ENCODE data around the gene LIMS2. TPM values are rescaled to one million over a fixed set of nuclear protein-coding genes. Genes with fewer than 3 reads are reported as not detected.

Gene LIMS2
- polyA plus RNA-seq, 2 of the 4 experiments (the other 2 are of a cell fraction), result 1.2 to 6.1 TPM

DNA sequence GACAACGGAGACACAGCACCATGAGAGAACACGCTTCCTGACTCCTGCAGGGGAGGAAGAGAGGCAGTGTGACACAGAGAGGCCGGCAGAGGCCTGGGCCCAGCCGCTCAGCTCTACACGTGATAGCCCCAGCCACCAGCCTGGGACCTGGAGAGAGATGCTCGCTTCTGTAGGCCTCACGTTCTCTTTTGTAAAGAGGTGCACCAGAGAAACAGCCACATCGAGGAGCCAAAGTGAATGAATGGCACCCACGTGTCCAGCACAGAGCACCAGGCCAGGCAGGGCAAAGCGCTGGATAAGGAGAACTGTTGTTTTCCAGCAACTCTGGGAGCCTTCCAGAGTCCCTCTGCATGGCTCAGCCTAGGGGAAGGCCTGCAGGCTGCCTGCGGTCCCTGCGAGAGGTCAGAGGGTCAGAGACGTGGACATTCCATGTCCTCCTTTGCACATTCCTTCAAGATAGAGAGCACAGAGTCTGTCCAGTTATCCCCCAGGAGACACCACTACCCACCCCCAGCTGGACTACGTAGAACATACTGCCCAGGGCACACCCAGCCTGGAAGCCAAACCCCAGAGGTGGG is 14.2 kb downstream of the LIMS2 start:
- POLR2A ChIA-PET, result no interaction called here
- H3K4me2 ChIP-seq, result no peak overlapping the region
- no peaks in the 10 kb centered on the region for H3K4me1 ChIP-seq
- WGBS (ENCODE audit: missing lambda C conversion rate), result 89% methylated on average over 14 of the region's 14 CpGs
- no peaks in the 10 kb centered on the region for H3K9me3 ChIP-seq
- no peak for FAIRE-seq
- DNase-seq (ENCODE audit: low read depth in 1 of 2, low spot score in 1 of 2), result no peak
- no peak overlapping the region for H3K27ac ChIP-seq
- CTCF ChIA-PET, result interaction anchor here (5.0 kb wide), 1 partner anchor 11 kb away, joined by 25 read pairs; no protein-coding TSS in a partner anchor
- ATAC-seq, result no peak; a peak in 1 of 6 replicates
- H3K4me3 ChIP-seq, result no peak overlapping the region
- no peak for TF ChIP-seq ZSCAN20 (CRISPR knock-in tag; IDR thresholded peaks at IDR 0.05)
- no peak for TF ChIP-seq EHF (CRISPR knock-in tag; IDR thresholded peaks at IDR 0.05)
- no peak for TF ChIP-seq RAD21 (conservative IDR thresholded peaks at IDR 0.05 in 1 of 2, IDR thresholded peaks at IDR 0.05 in 1 of 2)
- no peak for TF ChIP-seq POLR2A (IDR thresholded peaks at IDR 0.05; ENCODE audit: low read length)
- TF ChIP-seq ZC3H11A (IDR thresholded peaks at IDR 0.05), result no peak
- no peak for TF ChIP-seq BHLHE40 (IDR thresholded peaks at IDR 0.05; ENCODE audit: low read depth, low read length)

DNA sequence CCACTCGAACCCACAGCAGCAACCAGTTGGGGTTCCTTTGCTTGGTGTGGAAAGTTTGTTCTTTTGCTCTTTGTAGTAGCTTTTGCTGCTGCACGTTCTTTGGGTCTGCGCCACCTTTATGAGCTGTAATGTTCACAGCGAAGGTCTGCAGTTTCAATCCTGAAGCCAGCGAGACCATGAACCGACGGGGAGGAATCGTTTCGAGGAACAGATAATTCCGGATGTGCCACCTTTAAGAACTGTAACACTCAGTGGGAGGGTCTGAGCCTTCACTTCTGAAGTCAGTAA is 15.1 kb downstream of the LIMS2 start:
- no peak for ATAC-seq
- Histone ChIP-seq H3K27ac (no peak overlapping the region), H3K4me3 (no peak overlapping the region), H3K9me3 (no peaks in the 10 kb centered on the region), H3K4me1 (no peaks in the 10 kb centered on the region), H3K4me2 (no peak overlapping the region)
- DNase-seq (ENCODE audit: low read depth in 1 of 2, low spot score in 1 of 2), result no peak
- TF ChIP-seq MAZ (IDR thresholded peaks at IDR 0.05; ENCODE audit: borderline replicate concordance, low read depth, low read length) (no peak), KDM1A (IDR thresholded peaks at IDR 0.05; ENCODE audit: low read depth) (no peak), HMGXB4 (CRISPR knock-in tag; IDR thresholded peaks at IDR 0.05; ENCODE audit: borderline replicate concordance) (no peak), FOXS1 (CRISPR knock-in tag; IDR thresholded peaks at IDR 0.05) (no peak), HOXA7 (CRISPR knock-in tag; IDR thresholded peaks at IDR 0.05) (no peak), TP53 (CRISPR knock-in tag; IDR thresholded peaks at IDR 0.05) (no peak)
- FAIRE-seq, result no peak
- ChIA-PET POLR2A (no interaction called here), CTCF (interaction anchor here (1.3 to 1.4 kb wide), 2 partner anchors 10 to 26 kb away, joined by 4 to 6 read pairs; no protein-coding TSS in a partner anchor)
- 84% methylated on average over 10 of the region's 10 CpGs for WGBS (ENCODE audit: missing lambda C conversion rate)

DNA sequence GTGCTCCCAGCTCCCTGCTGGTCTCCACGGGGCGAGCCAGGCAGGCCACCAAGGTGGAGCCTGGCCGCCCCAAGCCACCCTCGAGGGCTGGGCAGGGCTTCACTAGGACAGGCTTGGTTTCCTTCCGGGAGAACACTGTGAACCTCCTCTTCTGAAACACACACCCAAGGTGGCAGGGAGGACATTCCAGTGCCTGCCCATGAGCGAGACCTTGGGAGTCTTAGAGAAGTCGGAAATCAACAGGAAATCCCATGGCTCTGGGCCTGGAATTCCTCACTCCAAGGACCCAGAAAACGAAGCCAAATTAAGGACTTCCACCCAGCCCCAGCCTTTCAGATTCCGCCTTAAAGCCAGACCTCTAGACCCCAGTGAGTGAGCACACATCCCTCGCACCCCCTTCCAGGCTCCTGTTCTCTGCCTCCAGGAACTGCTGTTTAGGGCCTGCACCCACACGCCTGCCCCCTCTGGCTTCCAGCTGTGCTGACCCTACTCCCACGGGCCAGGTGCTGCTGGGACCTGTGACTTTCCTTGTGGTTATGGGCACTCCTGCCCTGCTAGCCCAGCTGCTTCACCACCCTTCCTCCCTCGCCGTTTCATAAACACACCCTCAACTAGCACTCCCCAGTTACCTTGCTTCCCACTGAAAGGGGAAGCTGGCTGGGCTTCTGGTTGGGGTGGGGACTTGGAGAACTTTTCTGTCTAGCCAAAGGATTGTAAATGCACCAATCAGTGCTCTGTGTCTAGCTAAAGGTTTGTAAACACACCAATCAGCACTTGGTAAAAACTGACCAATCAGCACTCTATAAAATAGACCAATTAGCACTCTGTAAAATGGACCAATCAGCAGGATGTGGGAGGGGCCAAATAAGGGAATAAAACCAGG is 15.7 kb downstream of the LIMS2 start:
- H3K27ac ChIP-seq, result no peak overlapping the region
- ChIA-PET CTCF (interaction anchor here (0.9 to 1.4 kb wide), 3 partner anchors 9 to 36 kb away, joined by 3 to 6 read pairs (median 4); no protein-coding TSS in a partner anchor), POLR2A (no interaction called here)
- H3K4me2 ChIP-seq, result no peak overlapping the region
- no peak for DNase-seq (ENCODE audit: low read depth in 1 of 2, low spot score in 1 of 2)
- no peaks in the 10 kb centered on the region for H3K4me1 ChIP-seq
- no peaks in the 10 kb centered on the region for H3K9me3 ChIP-seq
- no peak overlapping the region for H3K4me3 ChIP-seq
- WGBS (ENCODE audit: missing lambda C conversion rate), result 78% methylated on average over 11 of the region's 14 CpGs
- FAIRE-seq, result no peak
- ATAC-seq, result no peak
- TF ChIP-seq MAFK (IDR thresholded peaks at IDR 0.05; ENCODE audit: partially characterized antibody) (peak; percentile 63), HOXB13 (CRISPR knock-in tag; IDR thresholded peaks at IDR 0.05; ENCODE audit: low read depth) (no peak), ESRRA (IDR thresholded peaks at IDR 0.05; ENCODE audit: borderline replicate concordance, low read length) (no peak), CTCF (IDR thresholded peaks at IDR 0.05) (no peak), RNF2 (IDR thresholded peaks at IDR 0.05; ENCODE audit: borderline replicate concordance, low read depth) (no peak), JUNB (IDR thresholded peaks at IDR 0.05) (no peak), SMC3 (IDR thresholded peaks at IDR 0.05) (no peak)
- TF ChIP-seq, protein P1, sequence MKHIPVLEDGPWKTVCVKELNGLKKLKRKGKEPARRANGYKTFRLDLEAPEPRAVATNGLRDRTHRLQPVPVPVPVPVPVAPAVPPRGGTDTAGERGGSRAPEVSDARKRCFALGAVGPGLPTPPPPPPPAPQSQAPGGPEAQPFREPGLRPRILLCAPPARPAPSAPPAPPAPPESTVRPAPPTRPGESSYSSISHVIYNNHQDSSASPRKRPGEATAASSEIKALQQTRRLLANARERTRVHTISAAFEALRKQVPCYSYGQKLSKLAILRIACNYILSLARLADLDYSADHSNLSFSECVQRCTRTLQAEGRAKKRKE (CRISPR knock-in tag; IDR thresholded peaks at IDR 0.05; ENCODE audit: low read depth), result no peak
